Measurements from ENCODE around the gene MYOM3. TPM values are rescaled to one million over a fixed set of nuclear protein-coding genes. Genes with fewer than 3 reads are reported as not detected.

The MYOM3 gene
- total and polyA plus RNA-seq, 2 of the 4 experiments (the other 2 are of a cell fraction), result 0.03 TPM; not detected in 1

DNA sequence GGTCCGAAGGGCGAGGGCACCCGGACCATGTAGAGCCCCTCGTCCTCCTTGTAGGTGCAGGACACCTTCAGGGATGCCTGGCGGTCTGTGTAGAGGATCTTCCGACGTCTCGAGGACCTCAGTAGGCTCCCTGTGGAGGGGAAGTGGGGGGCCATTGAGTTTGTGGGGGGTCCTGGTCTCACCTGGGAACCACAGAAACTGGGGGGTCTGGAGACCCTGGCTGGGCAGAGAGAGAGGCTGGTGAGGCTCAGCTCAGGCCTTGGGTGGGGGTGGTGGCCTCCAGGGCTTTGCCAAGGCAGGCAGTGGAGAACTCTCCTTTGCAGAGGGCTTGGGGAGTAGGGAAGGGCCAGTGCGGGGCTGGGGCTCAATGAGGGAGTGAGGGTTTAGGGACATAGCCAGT is 19.0 kb downstream of the MYOM3 start:
- Histone ChIP-seq H3K9me3 (ENCODE audit: control insufficient read depth, insufficient read depth, low read length) (no peaks in the 10 kb centered on the region), H3K9ac (ENCODE audit: low read depth, low read length) (no peak overlapping the region), H3K4me1 (ENCODE audit: control insufficient read depth, insufficient read depth, low read length) (no peaks in the 10 kb centered on the region), H2BK15ac (ENCODE audit: low read depth, low read length) (no peak overlapping the region), H4K5ac (ENCODE audit: low read depth, low read length) (no peak overlapping the region), H2BK120ac (ENCODE audit: low read depth, low read length) (no peak overlapping the region), H3K4me2 (ENCODE audit: low read depth, low read length) (no peak overlapping the region), H4K8ac (ENCODE audit: low read depth in 2 of 2, low read length in 2 of 2) (no peak overlapping the region), H2BK20ac (ENCODE audit: low read depth, low read length) (no peak overlapping the region), H3K4ac (ENCODE audit: low read depth, low read length) (no peak overlapping the region), H3K56ac (ENCODE audit: extremely low read depth, insufficient read depth, low read length) (no peak overlapping the region), H3K27ac (ENCODE audit: insufficient read depth, low read length) (no peak overlapping the region), H3K27me3 (ENCODE audit: control insufficient read depth, insufficient read depth, low read length) (peaks cover 69% of the 10 kb centered on the region), H2AFZ (replicated peaks; ENCODE audit: low read length, poor library complexity) (no peak overlapping the region), H3K9me1 (ENCODE audit: insufficient read depth, low read length) (peaks cover 3% of the 10 kb centered on the region; the same call in 1 of the 2 replicates), H2AK5ac (ENCODE audit: low read depth, low read length) (no peak overlapping the region), H3K14ac (replicated peaks; ENCODE audit: low read depth, low read length) (no peak overlapping the region), H3K36me3 (ENCODE audit: control insufficient read depth, insufficient read depth, low read length) (no peaks in the 10 kb centered on the region), H3K23ac (ENCODE audit: low read depth, low read length) (no peak overlapping the region), H2BK5ac (ENCODE audit: low read depth, low read length, poor library complexity, severe bottlenecking) (no peak overlapping the region), H3K18ac (ENCODE audit: low read depth, low read length) (no peak overlapping the region), H4K20me1 (ENCODE audit: insufficient read depth, low read length) (no peaks in the 10 kb centered on the region; the same call in 1 of the 2 replicates), H2AK9ac (replicated peaks; ENCODE audit: low read depth, low read length, poor library complexity) (no peak overlapping the region), H3K4me3 (ENCODE audit: insufficient read depth, low read depth, low read length) (no peak overlapping the region), H4K91ac (ENCODE audit: insufficient read depth, low read depth, low read length) (no peak overlapping the region), H3K79me1 (ENCODE audit: low read depth in 1 of 2, low read length in 2 of 2) (no peaks in the 10 kb centered on the region)
- CTCF ChIA-PET, result interaction anchor here (1.3 kb wide), 1 partner anchor 43 kb away, joined by 3 read pairs; no protein-coding TSS in a partner anchor
- intact Hi-C loops (cut with micrococcal nuclease) (no loop called here), in situ Hi-C loops (cut with MboI; ENCODE audit: low sequenced_read_pairs) (no loop called here), dilution Hi-C loops (cut with HindIII; ENCODE audit: low sequenced_read_pairs, unreplicated experiment) (no loop called here)
- POLR2A ChIA-PET (ENCODE audit: unreplicated experiment), result no interaction called here
- ATAC-seq (ENCODE audit: low read depth), result no peak
- 88% methylated on average over 1 of the region's 9 CpGs; no CpG with 5 or more reads in 1 of the 2 experiments for WGBS, 2 experiments (ENCODE audit: extremely low coverage in 2 of 2, insufficient read length in 1 of 2)
- no TSS peak for BruUV-seq (replicated peaks)
- DNase-seq, result no peak
- TF ChIP-seq RCOR1 (IDR thresholded peaks at IDR 0.05; ENCODE audit: insufficient replicate concordance, low read length) (no peak), RAD21 (IDR thresholded peaks at IDR 0.05; ENCODE audit: low read length) (no peak), SMC3 (IDR thresholded peaks at IDR 0.05; ENCODE audit: low read depth, low read length) (no peak), POLR2A (IDR thresholded peaks at IDR 0.05; ENCODE audit: low read depth, low read length) (no peak), MAZ (IDR thresholded peaks at IDR 0.05; ENCODE audit: borderline replicate concordance, low read depth, low read length) (no peak), CEBPB (IDR thresholded peaks at IDR 0.05; ENCODE audit: low read depth, low read length) (no peak), NFE2L2 (IDR thresholded peaks at IDR 0.05; ENCODE audit: low read depth, low read length) (no peak), RFX5 (IDR thresholded peaks at IDR 0.05; ENCODE audit: low read depth, low read length) (no peak), CHD1 (IDR thresholded peaks at IDR 0.05; ENCODE audit: low read depth, low read length) (no peak), MAFK (IDR thresholded peaks at IDR 0.05; ENCODE audit: low read depth, low read length) (no peak), MXI1 (IDR thresholded peaks at IDR 0.05; ENCODE audit: borderline replicate concordance, low read depth, low read length) (no peak), BHLHE40 (IDR thresholded peaks at IDR 0.05; ENCODE audit: low read depth, low read length) (no peak), FOS (IDR thresholded peaks at IDR 0.05; ENCODE audit: low read depth, low read length) (no peak)
- TF ChIP-seq, protein P1, sequence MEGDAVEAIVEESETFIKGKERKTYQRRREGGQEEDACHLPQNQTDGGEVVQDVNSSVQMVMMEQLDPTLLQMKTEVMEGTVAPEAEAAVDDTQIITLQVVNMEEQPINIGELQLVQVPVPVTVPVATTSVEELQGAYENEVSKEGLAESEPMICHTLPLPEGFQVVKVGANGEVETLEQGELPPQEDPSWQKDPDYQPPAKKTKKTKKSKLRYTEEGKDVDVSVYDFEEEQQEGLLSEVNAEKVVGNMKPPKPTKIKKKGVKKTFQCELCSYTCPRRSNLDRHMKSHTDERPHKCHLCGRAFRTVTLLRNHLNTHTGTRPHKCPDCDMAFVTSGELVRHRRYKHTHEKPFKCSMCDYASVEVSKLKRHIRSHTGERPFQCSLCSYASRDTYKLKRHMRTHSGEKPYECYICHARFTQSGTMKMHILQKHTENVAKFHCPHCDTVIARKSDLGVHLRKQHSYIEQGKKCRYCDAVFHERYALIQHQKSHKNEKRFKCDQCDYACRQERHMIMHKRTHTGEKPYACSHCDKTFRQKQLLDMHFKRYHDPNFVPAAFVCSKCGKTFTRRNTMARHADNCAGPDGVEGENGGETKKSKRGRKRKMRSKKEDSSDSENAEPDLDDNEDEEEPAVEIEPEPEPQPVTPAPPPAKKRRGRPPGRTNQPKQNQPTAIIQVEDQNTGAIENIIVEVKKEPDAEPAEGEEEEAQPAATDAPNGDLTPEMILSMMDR (conservative IDR thresholded peaks at IDR 0.05; ENCODE audit: low read depth, low read length), result no peak
- TF ChIP-seq, protein P2, sequence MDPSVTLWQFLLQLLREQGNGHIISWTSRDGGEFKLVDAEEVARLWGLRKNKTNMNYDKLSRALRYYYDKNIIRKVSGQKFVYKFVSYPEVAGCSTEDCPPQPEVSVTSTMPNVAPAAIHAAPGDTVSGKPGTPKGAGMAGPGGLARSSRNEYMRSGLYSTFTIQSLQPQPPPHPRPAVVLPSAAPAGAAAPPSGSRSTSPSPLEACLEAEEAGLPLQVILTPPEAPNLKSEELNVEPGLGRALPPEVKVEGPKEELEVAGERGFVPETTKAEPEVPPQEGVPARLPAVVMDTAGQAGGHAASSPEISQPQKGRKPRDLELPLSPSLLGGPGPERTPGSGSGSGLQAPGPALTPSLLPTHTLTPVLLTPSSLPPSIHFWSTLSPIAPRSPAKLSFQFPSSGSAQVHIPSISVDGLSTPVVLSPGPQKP (IDR thresholded peaks at IDR 0.05; ENCODE audit: borderline replicate concordance, low read depth, low read length), result no peak
- TF ChIP-seq, protein P3, sequence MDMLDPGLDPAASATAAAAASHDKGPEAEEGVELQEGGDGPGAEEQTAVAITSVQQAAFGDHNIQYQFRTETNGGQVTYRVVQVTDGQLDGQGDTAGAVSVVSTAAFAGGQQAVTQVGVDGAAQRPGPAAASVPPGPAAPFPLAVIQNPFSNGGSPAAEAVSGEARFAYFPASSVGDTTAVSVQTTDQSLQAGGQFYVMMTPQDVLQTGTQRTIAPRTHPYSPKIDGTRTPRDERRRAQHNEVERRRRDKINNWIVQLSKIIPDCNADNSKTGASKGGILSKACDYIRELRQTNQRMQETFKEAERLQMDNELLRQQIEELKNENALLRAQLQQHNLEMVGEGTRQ (IDR thresholded peaks at IDR 0.05; ENCODE audit: low read depth, low read length), result no peak
